GM23338 (cell line): ENCODE measurements around the gene MKNK1. TPM values are rescaled to one million over a fixed set of nuclear protein-coding genes. Genes with fewer than 3 reads are reported as not detected.

ENCODE experiments used
- ATAC-seq: fragments of 200-7000 bp; cut with Tn5 transposase; 3 replicates; pipeline ENCODE4 v1.9.1; 2020
- DNase-seq: peaks from one replicate; pipeline ENCODE4 v3.0.0-alpha.2; 2015; ENCODE audit warnings: low spot score
- H2AFZ ChIP-seq: fragments of 200-600 bp; sonication (generic); 2 replicates; pipeline ENCODE4 v1.8.0; 2016; ENCODE audit warnings: antibody characterized with exemption, mild to moderate bottlenecking, moderate library complexity
- H3F3A ChIP-seq: fragments of 200-600 bp; sonication (generic); replicated peaks from 2 replicates; pipeline ENCODE4 v1.8.0; 2017; ENCODE audit warnings: antibody characterized with exemption, mixed run types, low read depth
- H3K27ac ChIP-seq: fragments of 200-600 bp; sonication (generic); 2 replicates; pipeline ENCODE4 v1.6.1; 2016; ENCODE audit warnings: low read depth
- H3K27me3 ChIP-seq: fragments of 200-600 bp; sonication (generic); 2 replicates; pipeline ENCODE4 v1.8.0; 2016; ENCODE audit warnings: mild to moderate bottlenecking, mixed run types, moderate library complexity; ENCODE audit not compliant: insufficient read depth
- H3K36me3 ChIP-seq: fragments of 200-600 bp; sonication (generic); 2 replicates; pipeline ENCODE4 v1.8.0; 2016; ENCODE audit warnings: mild to moderate bottlenecking; ENCODE audit not compliant: insufficient read depth
- H3K4me1 ChIP-seq: fragments of 200-600 bp; sonication (generic); 2 replicates; pipeline ENCODE4 v1.8.0; 2016; ENCODE audit warnings: mild to moderate bottlenecking, moderate library complexity; ENCODE audit not compliant: insufficient read depth
- H3K4me2 ChIP-seq: fragments of 200-600 bp; sonication (generic); 2 replicates; pipeline ENCODE4 v1.7.1; 2017; ENCODE audit warnings: mixed run types
- H3K4me3 ChIP-seq: fragments of 200-600 bp; sonication (generic); 2 replicates; pipeline ENCODE4 v1.6.1; 2016; ENCODE audit warnings: mixed run types
- H3K79me2 ChIP-seq: fragments of 200-600 bp; sonication (generic); replicated peaks from 2 replicates; pipeline ENCODE4 v1.8.0; 2017; ENCODE audit warnings: mild to moderate bottlenecking; ENCODE audit not compliant: insufficient read depth
- H3K9me2 ChIP-seq: fragments of 200-600 bp; sonication (generic); 2 replicates; pipeline ENCODE4 v1.8.0; 2017; ENCODE audit not compliant: insufficient read depth
- H4K20me1 ChIP-seq: fragments of 200-600 bp; sonication (generic); replicated peaks from 2 replicates; pipeline ENCODE4 v1.8.0; 2017; ENCODE audit warnings: mild to moderate bottlenecking; ENCODE audit not compliant: insufficient read depth
- H3K27ac Mint-ChIP-seq: 2 replicates; pipeline ENCODE4 v1.8.0; 2020; ENCODE audit warnings: inconsistent platforms, mild to moderate bottlenecking, moderate library complexity, mixed read lengths
- H3K27me3 Mint-ChIP-seq: 3 replicates; pipeline ENCODE4 v1.8.0; 2022; ENCODE audit warnings: low read depth, mild to moderate bottlenecking, moderate library complexity, mixed read lengths, inconsistent platforms; ENCODE audit not compliant: insufficient read depth, poor library complexity
- H3K36me3 Mint-ChIP-seq: 3 replicates; pipeline ENCODE4 v1.8.0; 2021; ENCODE audit warnings: low read depth, mild to moderate bottlenecking, inconsistent platforms, moderate library complexity, mixed read lengths
- H3K4me1 Mint-ChIP-seq: 3 replicates; pipeline ENCODE4 v1.8.0; 2020; ENCODE audit warnings: mild to moderate bottlenecking, inconsistent platforms, mixed read lengths
- H3K4me3 Mint-ChIP-seq: 3 replicates; pipeline ENCODE4 v1.8.0; 2021; ENCODE audit warnings: moderate library complexity, mild to moderate bottlenecking, inconsistent platforms, mixed read lengths
- H3K9me3 Mint-ChIP-seq: 3 replicates; pipeline ENCODE4 v1.8.0; 2020; ENCODE audit warnings: moderate library complexity, mild to moderate bottlenecking, inconsistent platforms, mixed read lengths
- CREB1 ChIP-seq: fragments of 250-450 bp; sonication (Bioruptor Pico); IDR thresholded peaks from 2 replicates; pipeline ENCODE4 v1.5.0; 2020; ENCODE audit warnings: low read depth, mild to moderate bottlenecking, moderate library complexity
- CTCF ChIP-seq, 2 experiments: fragments of 200-600 bp in 1 of 2; sonication (generic) in 1 of 2; conservative IDR thresholded peaks; 2 replicates each; pipeline versions ENCODE4 v1.5.1 to v1.6.1; 2016 to 2017; ENCODE audit warnings: antibody characterized with exemption in 2 of 2, low read depth in 2 of 2, mild to moderate bottlenecking in 2 of 2, moderate library complexity in 1 of 2
- ETS1 ChIP-seq: IDR thresholded peaks from 2 replicates; pipeline ENCODE4 v1.6.1; 2016; ENCODE audit warnings: antibody characterized with exemption
- EZH2 ChIP-seq: fragments of 200-600 bp; sonication (generic); IDR thresholded peaks from one replicate; pipeline ENCODE4 v1.8.0; 2017; ENCODE audit warnings: antibody characterized with exemption, mild to moderate bottlenecking, low read depth; ENCODE audit not compliant: unreplicated experiment
- EZH2phosphoT487 ChIP-seq: fragments of 200-600 bp; sonication (generic); IDR thresholded peaks from one replicate; pipeline ENCODE4 v1.8.1; 2018; ENCODE audit warnings: antibody characterized with exemption; ENCODE audit not compliant: unreplicated experiment
- JUNB ChIP-seq: IDR thresholded peaks from one replicate; pipeline ENCODE4 v1.6.1; 2016; ENCODE audit warnings: antibody characterized with exemption; ENCODE audit not compliant: unreplicated experiment
- NANOG ChIP-seq: IDR thresholded peaks from 2 replicates; pipeline ENCODE4 v1.6.1; 2016; ENCODE audit warnings: antibody characterized with exemption, borderline replicate concordance
- POLR2AphosphoS5 ChIP-seq: IDR thresholded peaks from 2 replicates; pipeline ENCODE4 v1.6.1; 2016; ENCODE audit warnings: antibody characterized with exemption, low read depth
- REST ChIP-seq: IDR thresholded peaks from one replicate; pipeline ENCODE4 v1.6.1; 2018; ENCODE audit warnings: antibody characterized with exemption; ENCODE audit not compliant: unreplicated experiment
- STAT1 ChIP-seq: IDR thresholded peaks from one replicate; pipeline ENCODE4 v1.6.1; 2016; ENCODE audit warnings: antibody characterized with exemption; ENCODE audit not compliant: unreplicated experiment
- ZNF114 ChIP-seq: fragments of 250-450 bp; sonication (Bioruptor Pico); IDR thresholded peaks from 2 replicates; pipeline ENCODE4 v1.5.0; 2020; ENCODE audit warnings: mild to moderate bottlenecking, moderate library complexity
- ZNF331 ChIP-seq: fragments of 250-450 bp; sonication (Bioruptor Pico); IDR thresholded peaks from 2 replicates; pipeline ENCODE4 v1.5.0; 2020; ENCODE audit warnings: low read depth, mild to moderate bottlenecking, moderate library complexity
- polyA plus RNA-seq: library from polyadenylated mRNA; unstranded; fragments of >200 nt; fragmentation: Nextera tagmentation; extraction: Ambion mirVana; gene quantifications from 2 replicates; pipeline ENCODE4 v1.2.1, GENCODE V29; 2016
- total RNA-seq: library from RNA; depleted of rRNA; stranded (reverse); fragments of >200 nt; shearing (Covaris generic); gene quantifications from 2 replicates; pipeline ENCODE4 v1.2.3, GENCODE V29; 2014
- TF ChIP-seq, protein P1 (sequence below): fragments of 250-450 bp; sonication (Bioruptor Pico); IDR thresholded peaks from 2 replicates; pipeline ENCODE4 v1.5.0; 2020; ENCODE audit warnings: mild to moderate bottlenecking, moderate library complexity

The MKNK1 gene
- total and polyA plus RNA-seq, 2 experiments from 2014 or later, result 11.8 to 20.5 TPM

DNA sequence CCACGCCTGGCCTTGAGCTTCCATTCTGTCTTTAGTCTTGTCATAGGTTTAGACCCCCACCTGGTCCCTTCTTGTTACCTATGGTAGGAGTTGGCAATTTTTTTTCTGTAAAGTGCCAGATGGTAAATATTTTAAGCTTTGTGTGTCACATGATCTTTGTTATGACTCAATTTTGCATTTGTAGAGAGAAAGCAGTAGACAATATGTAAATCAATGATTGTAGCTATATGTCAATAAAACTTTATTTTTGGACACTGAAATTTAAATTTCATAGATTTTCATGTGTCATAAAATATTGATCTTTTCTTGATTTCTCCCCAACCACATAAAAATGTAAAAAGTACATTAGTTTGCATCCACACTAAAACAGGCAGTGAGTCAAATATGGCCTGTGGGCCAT lies 8.0 kb downstream of the MKNK1 start:
- Histone ChIP-seq H3K27me3 (no peaks in the 10 kb centered on the region), H3K27ac (no peak overlapping the region), H3K9me2 (no peaks in the 10 kb centered on the region), H3K36me3 (no peaks in the 10 kb centered on the region; the same call in 1 of the 2 replicates), H4K20me1 (no peaks in the 10 kb centered on the region), H3K4me1 (no peaks in the 10 kb centered on the region; the same call in 1 of the 2 replicates), H3F3A (no peaks in the 10 kb centered on the region), H3K4me3 (no peak overlapping the region), H3K4me2 (no peak overlapping the region), H3K79me2 (no peaks in the 10 kb centered on the region), H2AFZ (no peak overlapping the region)
- ATAC-seq (no peak), DNase-seq (no peak)
- TF ChIP-seq STAT1 (no peak), REST (no peak), CREB1 (CRISPR knock-in tag) (no peak), EZH2phosphoT487 (no peak), NANOG (no peak), POLR2AphosphoS5 (no peak), ZNF331 (no peak), ZNF114 (CRISPR knock-in tag) (no peak), CTCF (conservative IDR thresholded peaks at IDR 0.05; ENCODE audit: low read depth in 2 of 2) (no peak), EZH2 (no peak), JUNB (no peak), ETS1 (no peak)
- TF ChIP-seq, protein P1, sequence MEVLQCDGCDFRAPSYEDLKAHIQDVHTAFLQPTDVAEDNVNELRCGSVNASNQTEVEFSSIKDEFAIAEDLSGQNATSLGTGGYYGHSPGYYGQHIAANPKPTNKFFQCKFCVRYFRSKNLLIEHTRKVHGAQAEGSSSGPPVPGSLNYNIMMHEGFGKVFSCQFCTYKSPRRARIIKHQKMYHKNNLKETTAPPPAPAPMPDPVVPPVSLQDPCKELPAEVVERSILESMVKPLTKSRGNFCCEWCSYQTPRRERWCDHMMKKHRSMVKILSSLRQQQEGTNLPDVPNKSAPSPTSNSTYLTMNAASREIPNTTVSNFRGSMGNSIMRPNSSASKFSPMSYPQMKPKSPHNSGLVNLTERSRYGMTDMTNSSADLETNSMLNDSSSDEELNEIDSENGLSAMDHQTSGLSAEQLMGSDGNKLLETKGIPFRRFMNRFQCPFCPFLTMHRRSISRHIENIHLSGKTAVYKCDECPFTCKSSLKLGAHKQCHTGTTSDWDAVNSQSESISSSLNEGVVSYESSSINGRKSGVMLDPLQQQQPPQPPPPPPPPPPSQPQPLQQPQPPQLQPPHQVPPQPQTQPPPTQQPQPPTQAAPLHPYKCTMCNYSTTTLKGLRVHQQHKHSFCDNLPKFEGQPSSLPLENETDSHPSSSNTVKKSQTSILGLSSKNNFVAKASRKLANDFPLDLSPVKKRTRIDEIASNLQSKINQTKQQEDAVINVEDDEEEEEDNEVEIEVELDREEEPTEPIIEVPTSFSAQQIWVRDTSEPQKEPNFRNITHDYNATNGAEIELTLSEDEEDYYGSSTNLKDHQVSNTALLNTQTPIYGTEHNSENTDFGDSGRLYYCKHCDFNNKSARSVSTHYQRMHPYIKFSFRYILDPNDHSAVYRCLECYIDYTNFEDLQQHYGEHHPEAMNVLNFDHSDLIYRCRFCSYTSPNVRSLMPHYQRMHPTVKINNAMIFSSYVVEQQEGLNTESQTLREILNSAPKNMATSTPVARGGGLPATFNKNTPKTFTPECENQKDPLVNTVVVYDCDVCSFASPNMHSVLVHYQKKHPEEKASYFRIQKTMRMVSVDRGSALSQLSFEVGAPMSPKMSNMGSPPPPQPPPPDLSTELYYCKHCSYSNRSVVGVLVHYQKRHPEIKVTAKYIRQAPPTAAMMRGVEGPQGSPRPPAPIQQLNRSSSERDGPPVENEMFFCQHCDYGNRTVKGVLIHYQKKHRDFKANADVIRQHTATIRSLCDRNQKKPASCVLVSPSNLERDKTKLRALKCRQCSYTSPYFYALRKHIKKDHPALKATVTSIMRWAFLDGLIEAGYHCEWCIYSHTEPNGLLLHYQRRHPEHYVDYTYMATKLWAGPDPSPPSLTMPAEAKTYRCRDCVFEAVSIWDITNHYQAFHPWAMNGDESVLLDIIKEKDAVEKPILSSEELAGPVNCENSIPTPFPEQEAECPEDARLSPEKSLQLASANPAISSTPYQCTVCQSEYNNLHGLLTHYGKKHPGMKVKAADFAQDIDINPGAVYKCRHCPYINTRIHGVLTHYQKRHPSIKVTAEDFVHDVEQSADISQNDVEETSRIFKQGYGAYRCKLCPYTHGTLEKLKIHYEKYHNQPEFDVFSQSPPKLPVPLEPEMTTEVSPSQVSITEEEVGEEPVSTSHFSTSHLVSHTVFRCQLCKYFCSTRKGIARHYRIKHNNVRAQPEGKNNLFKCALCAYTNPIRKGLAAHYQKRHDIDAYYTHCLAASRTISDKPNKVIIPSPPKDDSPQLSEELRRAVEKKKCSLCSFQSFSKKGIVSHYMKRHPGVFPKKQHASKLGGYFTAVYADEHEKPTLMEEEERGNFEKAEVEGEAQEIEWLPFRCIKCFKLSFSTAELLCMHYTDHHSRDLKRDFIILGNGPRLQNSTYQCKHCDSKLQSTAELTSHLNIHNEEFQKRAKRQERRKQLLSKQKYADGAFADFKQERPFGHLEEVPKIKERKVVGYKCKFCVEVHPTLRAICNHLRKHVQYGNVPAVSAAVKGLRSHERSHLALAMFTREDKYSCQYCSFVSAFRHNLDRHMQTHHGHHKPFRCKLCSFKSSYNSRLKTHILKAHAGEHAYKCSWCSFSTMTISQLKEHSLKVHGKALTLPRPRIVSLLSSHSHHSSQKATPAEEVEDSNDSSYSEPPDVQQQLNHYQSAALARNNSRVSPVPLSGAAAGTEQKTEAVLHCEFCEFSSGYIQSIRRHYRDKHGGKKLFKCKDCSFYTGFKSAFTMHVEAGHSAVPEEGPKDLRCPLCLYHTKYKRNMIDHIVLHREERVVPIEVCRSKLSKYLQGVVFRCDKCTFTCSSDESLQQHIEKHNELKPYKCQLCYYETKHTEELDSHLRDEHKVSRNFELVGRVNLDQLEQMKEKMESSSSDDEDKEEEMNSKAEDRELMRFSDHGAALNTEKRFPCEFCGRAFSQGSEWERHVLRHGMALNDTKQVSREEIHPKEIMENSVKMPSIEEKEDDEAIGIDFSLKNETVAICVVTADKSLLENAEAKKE (CRISPR knock-in tag), result no peak
- H3K4me1 Mint-ChIP-seq, result peaks cover 7% of the 10 kb centered on the region
- peaks cover 8% of the 10 kb centered on the region; the same call in 1 of the 3 replicates for H3K36me3 Mint-ChIP-seq
- no peak overlapping the region for H3K27ac Mint-ChIP-seq
- H3K9me3 Mint-ChIP-seq, result no peaks in the 10 kb centered on the region
- H3K4me3 Mint-ChIP-seq, result no peak overlapping the region
- peaks cover under 1% of the 10 kb centered on the region for H3K27me3 Mint-ChIP-seq
